Dendritic cell treated with granulocyte-macrophage colony-stimulating factor and Interleukin-4, amounts not matched to agents 40 ng/mL and 50 ng/mL, for 4 days (primary cell): ENCODE results near the gene SEC11A.
A peak's percentile ranks its signal among the peaks of the same experiment; 100 is the strongest.
"Not testable (repeated sequence)": the region's sequence is repeated elsewhere in the genome, so short reads cannot be mapped to it uniquely, and the experiment has no call there.

Experiments
- H3K27ac Mint-ChIP-seq: one replicate; pipeline ENCODE4 v1.8.0; 2022; ENCODE audit warnings: mild to moderate bottlenecking, mixed read lengths
- H3K27me3 Mint-ChIP-seq: one replicate; pipeline ENCODE4 v1.8.0; 2022; ENCODE audit warnings: mild to moderate bottlenecking, mixed read lengths
- H3K36me3 Mint-ChIP-seq: one replicate; pipeline ENCODE4 v1.8.0; 2022; ENCODE audit warnings: low read depth, mixed read lengths
- H3K4me1 Mint-ChIP-seq: one replicate; pipeline ENCODE4 v1.8.0; 2022; ENCODE audit warnings: low read depth, mixed read lengths
- H3K4me3 Mint-ChIP-seq: one replicate; pipeline ENCODE4 v1.8.0; 2022; ENCODE audit warnings: mild to moderate bottlenecking, moderate library complexity, mixed read lengths
- H3K9me3 Mint-ChIP-seq: one replicate; pipeline ENCODE4 v1.8.0; 2022; ENCODE audit warnings: mixed read lengths
- intact Hi-C: fragments of 100-400 bp; cut with micrococcal nuclease; formaldehyde crosslinking; loops from one replicate; pipeline ENCODE4 v1.15.0; 2022

Gene SEC11A

DNA sequence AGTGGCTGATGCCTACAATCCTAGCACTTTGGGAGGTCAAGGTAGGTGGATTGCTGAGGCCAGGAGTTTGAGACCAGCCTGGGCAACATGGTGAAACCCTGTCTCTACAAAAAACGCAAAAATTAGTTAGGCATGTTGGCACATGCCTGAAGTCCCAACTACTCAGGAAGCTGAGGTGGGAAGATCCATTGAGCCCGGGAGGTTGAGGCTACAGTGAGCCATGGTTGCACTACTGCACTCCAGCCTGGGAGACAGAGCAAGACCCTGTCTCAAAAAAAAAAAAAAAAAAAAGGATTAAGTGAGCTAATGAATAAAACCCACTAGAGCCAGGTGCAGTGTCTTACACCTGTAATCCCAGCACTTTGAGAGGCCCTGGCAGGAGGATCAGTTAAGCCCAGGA lies 6.7 kb upstream of the SEC11A start:
- H3K4me1 Mint-ChIP-seq = peaks cover 78% of the 10 kb centered on the region
- no peaks in the 10 kb centered on the region for H3K36me3 Mint-ChIP-seq
- intact Hi-C loops = no loop called here
- no peaks in the 10 kb centered on the region for H3K27me3 Mint-ChIP-seq
- H3K4me3 Mint-ChIP-seq = no peak overlapping the region
- H3K27ac Mint-ChIP-seq = no peak overlapping the region
- no peaks in the 10 kb centered on the region for H3K9me3 Mint-ChIP-seq

DNA sequence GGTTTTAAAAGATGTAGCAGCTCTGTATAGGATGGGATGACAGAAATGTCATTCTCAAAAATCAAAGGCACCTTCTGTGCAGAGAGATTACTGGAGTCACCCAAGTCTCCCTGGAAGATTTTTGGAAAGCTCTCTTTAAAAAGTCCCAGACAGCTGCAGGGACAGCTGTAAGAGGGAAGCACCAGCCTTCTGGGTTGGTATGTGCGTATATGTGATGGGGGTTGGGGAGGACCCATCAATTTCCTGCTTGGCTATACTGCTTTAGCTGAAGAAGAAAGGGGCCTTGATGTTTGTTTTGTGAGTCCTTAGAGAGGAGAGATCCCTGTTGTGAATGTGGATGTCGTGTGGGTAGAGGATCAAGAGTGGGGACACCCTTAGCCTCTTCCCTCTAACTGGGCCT lies 5.4 kb upstream of the SEC11A start:
- H3K4me3 Mint-ChIP-seq = peak overlapping the region; percentile 61
- peaks cover 5% of the 10 kb centered on the region for H3K36me3 Mint-ChIP-seq
- H3K9me3 Mint-ChIP-seq = no peaks in the 10 kb centered on the region
- H3K27ac Mint-ChIP-seq = peak overlapping the region; percentile 85
- no peaks in the 10 kb centered on the region for H3K27me3 Mint-ChIP-seq
- intact Hi-C loops = no loop called here
- H3K4me1 Mint-ChIP-seq = peaks cover 69% of the 10 kb centered on the region

DNA sequence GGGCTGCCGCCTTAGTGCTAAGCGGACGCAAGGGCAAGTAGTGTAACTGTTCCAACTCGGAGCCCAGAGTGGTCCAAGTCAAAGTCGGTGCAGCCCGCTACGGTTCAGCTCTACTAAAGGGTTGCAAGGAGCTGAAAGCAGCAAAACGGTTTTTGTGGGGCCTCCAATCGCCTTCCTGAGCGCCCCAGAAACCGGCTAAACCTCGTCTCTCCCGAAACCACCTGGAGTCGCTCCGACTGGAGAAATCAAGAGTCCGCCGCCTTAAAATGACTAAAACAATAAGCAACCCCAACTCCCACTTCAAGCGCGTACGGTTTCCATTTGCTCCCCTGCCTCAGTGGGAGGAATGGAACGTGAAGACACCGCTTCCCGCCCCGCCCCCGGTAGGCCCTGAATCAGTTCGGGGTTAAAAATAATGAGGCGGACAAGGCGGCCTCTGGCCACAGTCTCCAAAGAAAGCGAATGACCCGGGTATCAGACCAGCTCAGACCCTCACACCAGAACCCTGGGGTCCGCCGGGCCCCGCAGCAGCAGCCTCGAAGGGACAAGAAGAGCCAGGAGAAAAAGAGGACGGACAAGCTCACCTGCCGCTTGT lies 401 bp downstream of the SEC11A start:
- intact Hi-C loops = loop anchor here (1.0 to 5.0 kb wide), 4 partner anchors 20 to 115 kb away; partner anchors contain the start of genes NMB and ZNF592
- no peaks in the 10 kb centered on the region for H3K27me3 Mint-ChIP-seq
- H3K9me3 Mint-ChIP-seq = no peaks in the 10 kb centered on the region
- peak overlapping the region; percentile 91 for H3K4me3 Mint-ChIP-seq
- H3K36me3 Mint-ChIP-seq = peaks cover 46% of the 10 kb centered on the region
- H3K27ac Mint-ChIP-seq = peak overlapping the region; percentile 96
- peaks cover 40% of the 10 kb centered on the region for H3K4me1 Mint-ChIP-seq

DNA sequence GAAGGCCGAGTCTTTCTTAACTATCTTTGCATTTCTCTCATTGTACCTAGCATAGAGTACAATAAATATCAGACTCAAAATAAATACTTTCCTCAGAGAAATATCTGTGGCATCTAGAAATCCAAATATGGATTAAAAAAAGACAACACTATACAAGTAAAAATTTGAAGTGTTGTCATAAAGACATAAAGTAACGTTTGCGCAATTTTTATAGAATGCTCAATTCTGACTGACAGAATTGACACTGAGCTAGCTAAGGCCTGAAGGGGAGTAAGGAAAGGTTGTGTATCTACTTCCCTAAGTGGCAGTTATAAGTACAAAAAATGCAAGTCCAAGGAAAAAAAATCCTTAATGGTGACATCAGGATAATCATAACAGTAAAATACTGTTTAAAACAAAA lies 1.1 kb downstream of the SEC11A start:
- intact Hi-C loops = loop anchor here (5.0 kb wide), 1 partner anchor 58 kb away; the partner anchor contains the start of gene NMB
- no peaks in the 10 kb centered on the region for H3K9me3 Mint-ChIP-seq

GRCh38 chr15:84714372-84714771 lies 1.6 kb downstream of the SEC11A start:
- Mint-ChIP-seq H3K27ac (no peak overlapping the region), H3K36me3 (peaks cover 57% of the 10 kb centered on the region), H3K27me3 (no peaks in the 10 kb centered on the region)

More for the DNA sequence above, 1.1 kb downstream of the SEC11A start:
- Mint-ChIP-seq H3K4me1 (peaks cover 40% of the 10 kb centered on the region), H3K4me3 (peak overlapping the region; percentile 91), H3K36me3 (peaks cover 52% of the 10 kb centered on the region), H3K27me3 (no peaks in the 10 kb centered on the region), H3K27ac (peak overlapping the region; percentile 96)

GRCh38 chr15:84703808-84704207 lies 12.1 kb downstream of the SEC11A start:
- H3K27me3 Mint-ChIP-seq = no peaks in the 10 kb centered on the region

More at GRCh38 chr15:84714372-84714771, 1.6 kb downstream of the SEC11A start:
- peak overlapping the region; percentile 91 for H3K4me3 Mint-ChIP-seq
- intact Hi-C loops = no loop called here
- H3K9me3 Mint-ChIP-seq = no peaks in the 10 kb centered on the region
- peaks cover 38% of the 10 kb centered on the region for H3K4me1 Mint-ChIP-seq

DNA sequence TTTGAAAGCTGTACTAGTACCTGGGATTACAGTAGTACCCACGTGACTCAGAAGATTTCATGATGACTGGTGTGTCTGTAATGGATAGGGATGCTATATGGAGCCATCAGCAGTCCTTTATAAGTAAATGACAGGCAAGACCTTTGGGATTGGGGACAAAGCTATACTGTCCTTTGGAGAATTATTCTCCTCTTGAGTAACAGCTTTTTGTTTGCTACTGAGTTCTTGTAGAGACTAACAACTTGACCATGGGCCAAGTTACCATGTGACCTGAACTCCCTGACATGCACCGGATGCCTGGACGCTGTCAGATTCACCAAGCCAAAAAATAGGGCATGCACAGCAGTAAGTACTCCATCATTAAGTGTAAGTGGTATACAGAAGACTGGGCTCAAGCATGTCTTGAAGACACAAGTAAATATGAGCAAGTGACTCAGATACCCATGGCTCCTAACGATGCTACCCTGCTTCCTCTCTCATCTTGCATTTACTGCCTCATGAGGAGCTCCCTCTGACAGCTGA lies 12.9 kb downstream of the SEC11A start:
- no peaks in the 10 kb centered on the region for H3K9me3 Mint-ChIP-seq
- no peaks in the 10 kb centered on the region for H3K27me3 Mint-ChIP-seq
- no peak overlapping the region for H3K4me3 Mint-ChIP-seq
- H3K4me1 Mint-ChIP-seq = peaks cover 40% of the 10 kb centered on the region
- intact Hi-C loops = no loop called here
- peaks cover 32% of the 10 kb centered on the region for H3K36me3 Mint-ChIP-seq
- no peak overlapping the region for H3K27ac Mint-ChIP-seq

More at GRCh38 chr15:84703808-84704207, 12.1 kb downstream of the SEC11A start:
- Mint-ChIP-seq H3K9me3 (no peaks in the 10 kb centered on the region), H3K4me1 (peaks cover 44% of the 10 kb centered on the region), H3K27ac (no peak overlapping the region), H3K36me3 (peaks cover 39% of the 10 kb centered on the region), H3K4me3 (no peak overlapping the region)
- intact Hi-C loops = no loop called here

DNA sequence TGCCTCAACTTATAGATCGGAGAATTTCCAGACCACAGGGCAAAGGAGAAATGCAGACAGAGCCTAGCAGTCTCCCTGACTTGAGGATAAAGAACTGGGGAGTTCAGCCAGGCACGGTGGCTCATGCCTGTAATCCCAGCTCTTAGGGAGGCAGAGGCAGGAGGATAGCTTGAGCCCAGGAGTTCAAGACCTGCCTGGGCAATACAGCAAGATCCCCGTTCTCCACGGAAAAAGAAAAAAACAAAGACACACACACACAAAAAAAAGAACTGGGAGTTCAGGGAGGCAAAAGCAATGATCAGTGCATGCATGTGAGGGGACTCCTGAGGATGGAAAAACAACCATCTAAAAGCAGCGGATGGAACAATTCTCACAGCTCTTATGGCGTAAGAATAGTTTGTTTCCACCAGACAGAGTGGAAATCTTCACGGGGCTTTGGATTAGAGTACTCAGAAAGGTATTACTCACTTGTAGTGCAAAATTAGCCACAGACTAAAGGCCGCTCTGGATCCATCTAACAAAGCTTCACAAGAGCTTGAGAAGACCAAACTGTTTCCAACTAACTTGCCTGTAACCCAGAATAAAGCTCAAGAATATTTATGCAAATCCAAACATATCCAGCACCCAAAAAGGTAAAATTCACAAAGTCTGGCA lies 16.3 kb downstream of the SEC11A start:
- H3K4me1 Mint-ChIP-seq = peaks cover 44% of the 10 kb centered on the region
- H3K36me3 Mint-ChIP-seq = peaks cover 18% of the 10 kb centered on the region
- H3K4me3 Mint-ChIP-seq = no peak overlapping the region
- H3K9me3 Mint-ChIP-seq = no peaks in the 10 kb centered on the region
- intact Hi-C loops = no loop called here
- H3K27ac Mint-ChIP-seq = peak overlapping the region; percentile 62
- no peaks in the 10 kb centered on the region for H3K27me3 Mint-ChIP-seq

- no peaks in the 10 kb centered on the region for H3K9me3 Mint-ChIP-seq
- peaks cover 14% of the 10 kb centered on the region for H3K36me3 Mint-ChIP-seq
- no peak overlapping the region for H3K4me3 Mint-ChIP-seq
- H3K27me3 Mint-ChIP-seq = no peaks in the 10 kb centered on the region
- intact Hi-C loops = no loop called here
- H3K4me1 Mint-ChIP-seq = peaks cover 24% of the 10 kb centered on the region
- no peak overlapping the region for H3K27ac Mint-ChIP-seq
These were observed 18.5 kb downstream of the SEC11A start for GRCh38 chr15:84697236-84697990.

DNA sequence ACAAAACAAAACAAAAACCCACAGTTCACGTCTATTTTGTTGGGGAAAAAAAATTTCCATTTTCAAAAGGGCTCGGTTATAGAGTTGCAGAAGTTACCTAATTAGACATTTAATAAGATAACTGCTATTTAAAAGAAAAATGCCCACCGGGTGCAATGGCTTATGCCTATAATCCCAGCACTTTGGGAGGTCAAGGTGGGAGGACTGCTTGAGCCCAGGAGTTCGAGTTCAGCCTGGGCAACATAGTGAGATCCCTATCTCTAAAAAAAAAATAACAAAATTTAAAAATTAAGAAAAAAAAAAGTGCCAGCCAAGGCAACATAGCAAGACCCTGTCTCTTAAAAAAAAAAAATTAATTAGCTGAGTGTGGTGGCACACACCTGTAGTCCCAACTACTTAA lies 19.2 kb downstream of the SEC11A start:
- no peaks in the 10 kb centered on the region for H3K9me3 Mint-ChIP-seq
- no peak overlapping the region for H3K27ac Mint-ChIP-seq
- no peak overlapping the region for H3K4me3 Mint-ChIP-seq
- peaks cover 24% of the 10 kb centered on the region for H3K4me1 Mint-ChIP-seq
- H3K27me3 Mint-ChIP-seq = no peaks in the 10 kb centered on the region
- H3K36me3 Mint-ChIP-seq = peaks cover 20% of the 10 kb centered on the region
- intact Hi-C loops = no loop called here

- Mint-ChIP-seq H3K36me3 (peaks cover 47% of the 10 kb centered on the region), H3K4me1 (peaks cover 11% of the 10 kb centered on the region), H3K9me3 (no peaks in the 10 kb centered on the region), H3K4me3 (no peak overlapping the region), H3K27ac (no peak overlapping the region), H3K27me3 (no peaks in the 10 kb centered on the region)
- intact Hi-C loops = no loop called here
These were observed 25.6 kb downstream of the SEC11A start for GRCh38 chr15:84690342-84690741.

- Mint-ChIP-seq H3K27me3 (no peaks in the 10 kb centered on the region), H3K27ac (no peak overlapping the region), H3K4me3 (no peak overlapping the region), H3K4me1 (peaks cover 16% of the 10 kb centered on the region), H3K36me3 (peaks cover 52% of the 10 kb centered on the region), H3K9me3 (no peaks in the 10 kb centered on the region)
- intact Hi-C loops = no loop called here
These were observed 26.1 kb downstream of the SEC11A start for GRCh38 chr15:84689858-84690257.

GRCh38 chr15:84686446-84686845 lies 29.5 kb downstream of the SEC11A start:
- Mint-ChIP-seq H3K27ac (peak overlapping the region; percentile 31), H3K4me1 (peaks cover 41% of the 10 kb centered on the region), H3K36me3 (peaks cover 71% of the 10 kb centered on the region), H3K4me3 (peak overlapping the region; percentile 52)
- H3K9me3 Mint-ChIP-seq, H3K27me3 Mint-ChIP-seq, intact Hi-C loops: not testable (repeated sequence)

DNA sequence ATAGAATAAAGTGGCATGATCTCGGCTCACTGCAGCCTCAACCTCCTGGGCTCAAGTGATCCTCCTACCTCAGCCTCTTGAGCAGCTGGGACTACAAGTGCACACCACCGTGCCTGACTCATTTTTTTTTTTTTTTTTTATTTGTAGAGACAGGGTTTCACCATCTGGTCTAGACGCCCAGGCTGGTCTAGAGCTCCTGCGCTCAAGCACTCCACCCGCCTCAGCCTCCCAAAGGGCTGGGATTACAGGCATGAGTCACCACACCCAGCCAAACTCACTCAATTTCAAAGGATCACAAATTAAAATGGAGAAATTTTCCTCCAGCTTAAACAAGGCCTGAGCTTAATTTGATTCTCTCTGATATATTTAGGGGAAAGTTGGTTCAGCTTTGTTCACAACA lies 30.6 kb downstream of the SEC11A start:
- intact Hi-C loops = no loop called here

More for the DNA sequence above, 30.6 kb downstream of the SEC11A start:
- Mint-ChIP-seq H3K4me1 (peaks cover 41% of the 10 kb centered on the region), H3K4me3 (peak overlapping the region; percentile 9), H3K27ac (peak overlapping the region; percentile 31), H3K9me3 (no peaks in the 10 kb centered on the region), H3K36me3 (peaks cover 70% of the 10 kb centered on the region), H3K27me3 (no peaks in the 10 kb centered on the region)
